ENCODE measurements around the gene TMEM145. TPM values are rescaled to one million over a fixed set of nuclear protein-coding genes. Genes with fewer than 3 reads are reported as not detected.

Gene TMEM145
- total RNA-seq, 1 donor: not detected

DNA sequence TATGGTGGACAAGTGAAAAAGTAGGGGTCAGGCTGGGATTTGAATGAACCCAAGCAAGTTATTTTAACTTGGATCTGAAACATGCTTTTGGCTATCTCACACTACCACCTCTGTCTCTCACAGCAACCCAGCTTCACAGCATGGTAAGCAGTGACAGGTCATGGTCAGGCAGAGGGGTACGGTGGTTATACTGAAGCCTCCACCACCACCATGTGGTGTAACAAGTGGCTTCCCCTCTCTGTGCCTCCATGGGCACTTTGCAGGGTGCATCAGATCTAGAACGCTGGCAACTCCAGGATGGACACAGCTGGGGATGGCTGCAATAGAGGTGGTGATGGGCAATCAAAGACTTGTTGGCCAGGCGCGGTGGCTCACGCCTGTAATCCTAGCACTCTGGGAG is 739 bp upstream of the TMEM145 start:
- Histone ChIP-seq H3K4me1 (ENCODE audit: insufficient read depth, low read length) (peaks cover 19% of the 10 kb centered on the region), H3K4me3 (ENCODE audit: low read length) (no peak overlapping the region), H3K27me3 (ENCODE audit: insufficient read depth, low read length) (peaks cover 23% of the 10 kb centered on the region), H3K9me3 (ENCODE audit: low read depth, low read length) (no peaks in the 10 kb centered on the region)

DNA sequence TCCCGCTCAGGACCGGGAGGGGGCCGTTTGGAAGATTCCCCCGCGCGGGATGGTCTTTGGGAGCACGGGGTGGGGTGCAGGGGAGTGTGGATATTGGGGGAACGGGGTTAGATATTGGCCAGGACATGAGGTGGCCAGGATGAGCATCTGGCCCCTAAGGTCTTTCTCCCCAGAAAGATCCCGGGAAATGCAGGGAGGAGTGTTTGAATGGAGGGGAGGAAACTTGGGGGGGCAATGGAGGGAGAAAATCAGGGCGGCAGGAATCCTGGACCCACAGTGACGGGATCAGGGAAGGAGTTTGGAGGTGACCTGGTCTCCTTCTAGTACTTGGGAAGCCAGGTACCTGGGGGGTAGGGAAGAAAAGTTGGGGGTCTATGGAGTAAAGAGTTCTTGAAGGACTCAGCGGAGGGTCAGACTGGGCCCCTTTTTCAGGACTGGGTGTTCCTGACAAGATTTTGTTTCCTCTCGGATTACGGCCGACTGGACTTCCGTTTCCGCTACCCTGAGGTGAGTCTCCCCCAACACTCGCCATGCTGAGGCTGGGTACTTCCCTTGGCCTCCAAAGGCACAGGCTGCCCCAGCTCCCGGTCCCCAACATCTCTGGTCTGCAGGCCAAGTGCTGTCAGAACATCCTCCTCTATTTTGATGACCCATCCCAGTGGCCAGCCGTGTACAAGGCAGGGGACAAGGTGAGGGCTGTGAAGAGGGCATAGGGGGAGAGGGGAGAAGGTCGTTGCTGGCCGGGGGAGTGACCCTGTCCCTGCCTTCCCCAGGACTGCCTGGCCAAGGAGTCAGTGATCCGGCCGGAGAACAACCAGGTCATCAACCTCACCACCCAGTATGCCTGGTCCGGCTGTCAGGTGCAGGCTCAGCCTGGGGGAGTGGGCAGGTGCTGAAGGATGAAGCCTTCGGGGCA is 989 bp downstream of the TMEM145 start:
- H3K4me3 ChIP-seq (ENCODE audit: low read length): no peak overlapping the region
- H3K27me3 ChIP-seq (ENCODE audit: insufficient read depth, low read length): peaks cover 23% of the 10 kb centered on the region
- peaks cover 19% of the 10 kb centered on the region for H3K4me1 ChIP-seq (ENCODE audit: insufficient read depth, low read length)
- no peaks in the 10 kb centered on the region for H3K9me3 ChIP-seq (ENCODE audit: low read depth, low read length)

DNA sequence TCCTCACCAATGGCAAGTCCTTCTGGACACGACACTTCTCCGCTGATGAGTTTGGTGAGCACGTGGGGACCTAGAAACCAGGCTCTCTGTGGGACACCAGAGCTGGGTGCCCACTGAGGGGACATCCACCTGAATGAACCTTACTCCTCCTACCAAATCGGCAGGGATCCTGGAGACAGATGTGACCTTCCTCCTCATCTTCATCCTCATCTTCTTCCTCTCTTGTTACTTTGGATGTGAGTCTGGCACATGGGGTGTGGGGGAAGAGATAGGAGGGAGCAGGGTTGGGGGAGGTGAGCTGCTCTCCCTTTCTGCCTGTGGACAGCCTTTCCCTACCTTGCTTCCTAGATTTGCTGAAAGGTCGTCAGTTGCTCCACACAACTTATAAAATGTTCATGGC is 1.9 kb downstream of the TMEM145 start:
- H3K9me3 ChIP-seq (ENCODE audit: low read depth, low read length): no peaks in the 10 kb centered on the region
- peaks cover 19% of the 10 kb centered on the region for H3K4me1 ChIP-seq (ENCODE audit: insufficient read depth, low read length)
- peaks cover 23% of the 10 kb centered on the region for H3K27me3 ChIP-seq (ENCODE audit: insufficient read depth, low read length)
- no peak overlapping the region for H3K4me3 ChIP-seq (ENCODE audit: low read length)

DNA sequence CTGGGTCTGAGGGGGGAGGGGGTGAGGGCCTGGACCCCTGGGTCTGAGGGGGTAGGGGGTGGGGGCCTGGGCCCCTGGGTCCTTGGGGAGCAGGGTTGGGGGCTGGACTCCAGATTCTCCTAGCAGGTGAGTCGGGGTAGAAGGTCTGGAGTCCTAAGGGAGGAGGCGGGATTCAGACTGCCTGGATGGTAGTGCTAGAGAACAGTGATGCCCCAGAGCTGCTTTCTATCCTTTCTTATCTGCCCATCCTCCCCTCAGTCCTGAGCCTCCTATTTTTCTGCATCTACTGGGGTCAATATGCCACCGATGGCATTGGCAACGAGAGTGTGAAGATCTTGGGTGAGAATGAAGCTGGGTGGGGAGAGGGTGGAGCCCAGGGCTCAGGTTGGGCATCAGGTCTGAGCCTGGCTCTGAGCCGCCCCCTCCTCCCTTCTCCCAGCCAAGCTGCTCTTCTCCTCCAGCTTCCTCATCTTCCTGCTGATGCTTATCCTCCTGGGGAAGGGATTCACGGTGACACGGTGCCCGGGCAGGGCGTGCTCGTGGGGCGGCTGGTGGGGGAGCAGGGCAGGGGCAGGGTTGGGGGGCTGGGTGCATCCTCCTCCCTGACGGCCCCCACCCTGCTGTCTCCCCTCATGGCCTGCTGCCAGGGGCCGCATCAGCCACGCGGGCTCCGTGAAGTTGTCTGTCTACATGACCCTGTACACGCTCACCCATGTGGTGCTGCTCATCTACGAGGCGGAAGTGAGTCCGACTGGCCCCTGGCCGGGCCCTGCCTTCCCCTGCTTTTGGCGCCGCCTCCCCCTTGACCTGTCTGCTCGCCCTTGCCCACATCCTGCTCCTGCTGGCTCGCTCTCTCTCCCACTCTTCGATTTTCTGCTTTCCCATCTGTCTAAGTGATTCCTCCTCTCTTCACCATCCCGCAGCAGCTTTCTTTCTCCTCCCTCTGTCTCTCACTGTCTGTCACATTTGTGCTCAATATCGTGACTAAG is 3.4 kb downstream of the TMEM145 start:
- no peak overlapping the region for H3K4me3 ChIP-seq (ENCODE audit: low read length)
- no peaks in the 10 kb centered on the region for H3K9me3 ChIP-seq (ENCODE audit: low read depth, low read length)
- H3K4me1 ChIP-seq (ENCODE audit: insufficient read depth, low read length): peaks cover 19% of the 10 kb centered on the region
- H3K27me3 ChIP-seq (ENCODE audit: insufficient read depth, low read length): peaks cover 20% of the 10 kb centered on the region

DNA sequence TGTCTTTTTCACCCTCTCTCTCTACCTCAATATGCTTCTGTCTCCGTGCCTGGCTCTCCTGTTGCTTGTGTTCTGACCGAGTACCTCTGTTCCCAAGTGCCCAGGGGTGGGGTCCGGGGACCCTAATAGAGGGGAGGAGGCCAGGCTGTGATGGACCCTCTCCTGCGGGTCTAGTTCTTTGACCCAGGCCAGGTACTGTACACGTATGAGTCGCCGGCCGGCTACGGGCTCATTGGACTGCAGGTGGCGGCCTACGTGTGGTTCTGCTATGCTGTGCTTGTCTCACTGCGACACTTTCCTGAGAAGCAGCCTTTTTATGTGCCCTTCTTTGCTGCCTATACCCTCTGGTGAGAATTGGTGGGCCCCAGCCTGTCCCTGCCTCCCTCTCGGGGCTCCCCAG is 4.4 kb downstream of the TMEM145 start:
- Histone ChIP-seq H3K27me3 (ENCODE audit: insufficient read depth, low read length) (peaks cover 16% of the 10 kb centered on the region), H3K9me3 (ENCODE audit: low read depth, low read length) (no peaks in the 10 kb centered on the region), H3K4me3 (ENCODE audit: low read length) (no peak overlapping the region), H3K4me1 (ENCODE audit: insufficient read depth, low read length) (peaks cover 16% of the 10 kb centered on the region)

DNA sequence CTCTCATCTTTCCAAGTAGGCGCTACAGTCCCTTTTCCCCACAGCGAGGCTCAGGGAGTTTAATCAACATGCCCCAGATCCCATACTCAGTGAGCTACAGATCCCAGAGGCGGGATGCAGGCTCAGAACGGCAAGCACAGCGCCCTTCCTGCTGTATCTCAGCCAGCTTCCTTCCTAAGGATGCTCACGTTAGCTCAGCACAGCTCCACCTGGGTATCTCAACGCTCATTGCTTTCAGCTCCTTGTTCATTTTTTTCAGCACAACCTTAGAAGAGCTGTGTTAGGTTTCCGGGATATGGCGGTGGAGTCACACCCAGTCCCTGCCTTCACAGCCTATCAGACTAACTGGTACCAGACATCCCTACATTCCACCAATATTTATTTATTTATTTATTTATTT is 9.2 kb downstream of the TMEM145 start:
- no peaks in the 10 kb centered on the region for H3K9me3 ChIP-seq (ENCODE audit: low read depth, low read length)
- peaks cover 19% of the 10 kb centered on the region for H3K27me3 ChIP-seq (ENCODE audit: insufficient read depth, low read length)
- peaks cover 23% of the 10 kb centered on the region for H3K4me1 ChIP-seq (ENCODE audit: insufficient read depth, low read length)
- H3K4me3 ChIP-seq (ENCODE audit: low read length): no peak overlapping the region

DNA sequence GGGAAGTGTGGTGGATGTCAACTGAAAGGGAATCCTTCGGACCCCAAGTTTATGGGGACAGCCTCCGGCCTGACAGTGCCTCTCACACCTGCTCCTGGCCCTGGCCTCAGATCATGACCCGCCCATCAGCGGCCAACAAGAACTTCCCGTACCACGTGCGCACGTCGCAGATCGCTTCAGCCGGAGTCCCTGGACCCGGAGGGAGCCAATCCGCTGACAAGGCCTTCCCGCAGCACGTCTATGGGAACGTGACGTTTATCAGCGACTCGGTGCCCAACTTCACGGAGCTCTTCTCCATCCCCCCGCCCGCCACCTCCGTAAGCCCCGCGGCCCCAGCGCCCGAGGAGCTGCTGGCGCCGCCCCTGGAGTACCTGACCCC is 10.4 kb downstream of the TMEM145 start:
- H3K27me3 ChIP-seq (ENCODE audit: insufficient read depth, low read length): peaks cover 19% of the 10 kb centered on the region
- no peaks in the 10 kb centered on the region for H3K9me3 ChIP-seq (ENCODE audit: low read depth, low read length)
- peaks cover 23% of the 10 kb centered on the region for H3K4me1 ChIP-seq (ENCODE audit: insufficient read depth, low read length)
- H3K4me3 ChIP-seq (ENCODE audit: low read length): no peak overlapping the region

DNA sequence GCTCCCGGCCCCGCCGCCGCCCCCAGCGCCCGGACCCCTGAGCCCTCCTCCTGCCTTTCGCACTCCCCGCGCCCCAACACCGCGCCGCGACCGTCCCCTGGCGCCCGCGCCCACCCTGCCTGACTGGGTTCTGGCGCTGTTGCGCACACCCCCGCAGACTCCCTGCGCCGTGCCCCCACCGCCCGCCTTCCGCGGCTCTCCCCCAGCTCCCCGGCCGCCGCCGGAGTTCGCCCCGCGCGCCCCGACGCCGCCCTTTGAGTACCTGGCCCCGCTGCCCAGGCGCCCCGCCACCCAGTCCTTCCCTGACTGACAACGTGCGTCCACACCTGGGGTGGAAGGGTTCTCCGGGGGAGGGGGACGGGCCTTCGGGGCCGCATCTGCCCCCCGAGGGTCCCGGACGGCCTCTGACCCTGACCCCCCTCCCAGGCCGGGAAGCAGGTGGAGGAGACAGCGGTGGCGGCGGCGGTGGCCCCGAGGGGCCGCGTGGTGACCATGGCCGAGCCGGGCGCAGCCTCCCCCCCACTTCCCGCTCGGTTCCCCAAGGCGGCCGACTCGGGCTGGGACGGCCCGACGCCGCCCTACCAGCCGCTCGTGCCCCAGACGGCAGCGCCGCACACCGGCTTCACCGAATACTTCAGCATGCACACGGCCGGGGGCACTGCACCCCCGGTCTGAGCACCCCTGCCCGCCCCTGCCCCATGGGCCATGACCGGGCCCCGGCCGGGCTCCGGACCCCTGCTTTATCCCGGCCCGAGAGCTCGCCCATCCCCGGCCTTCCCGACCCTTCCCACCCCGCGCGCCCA is 10.9 kb downstream of the TMEM145 start:
- H3K4me1 ChIP-seq (ENCODE audit: insufficient read depth, low read length): peaks cover 23% of the 10 kb centered on the region
- no peak overlapping the region for H3K4me3 ChIP-seq (ENCODE audit: low read length)
- H3K27me3 ChIP-seq (ENCODE audit: insufficient read depth, low read length): peaks cover 19% of the 10 kb centered on the region
- H3K9me3 ChIP-seq (ENCODE audit: low read depth, low read length): no peaks in the 10 kb centered on the region

DNA sequence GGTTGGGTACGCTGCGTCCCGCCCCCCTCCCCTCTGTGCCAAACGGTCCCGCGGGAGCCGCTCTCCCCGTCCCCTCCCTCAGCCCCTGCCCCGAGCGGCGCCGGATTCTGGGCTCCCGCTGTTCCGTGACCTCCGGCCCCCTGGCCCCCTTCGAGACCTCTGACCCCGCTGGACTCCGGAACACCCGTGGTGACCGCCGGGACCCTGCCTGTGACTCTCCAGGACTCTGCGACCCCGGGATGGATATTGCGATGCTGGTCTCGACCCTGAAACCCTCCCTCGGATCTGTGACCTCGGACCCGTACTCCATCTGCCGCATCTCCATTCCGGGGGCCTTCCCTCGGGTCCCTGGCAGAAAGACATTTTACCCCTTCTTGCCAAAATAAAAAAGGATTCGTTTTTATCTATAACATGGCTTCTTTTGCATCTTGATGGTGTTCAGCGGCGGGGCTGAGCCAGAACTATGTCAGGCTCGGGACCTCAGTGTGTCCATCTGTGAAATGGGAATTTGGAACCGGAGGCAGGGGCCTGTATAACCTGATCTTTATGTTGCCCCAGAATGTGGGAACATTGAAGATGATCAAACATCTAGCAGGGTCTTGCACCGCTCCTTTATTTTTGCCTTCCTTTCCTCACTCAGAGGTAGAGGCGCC is 11.7 kb downstream of the TMEM145 start:
- H3K4me1 ChIP-seq (ENCODE audit: insufficient read depth, low read length): peaks cover 23% of the 10 kb centered on the region
- H3K4me3 ChIP-seq (ENCODE audit: low read length): peak overlapping the region; percentile 90
- H3K27me3 ChIP-seq (ENCODE audit: insufficient read depth, low read length): peaks cover 19% of the 10 kb centered on the region
- H3K9me3 ChIP-seq (ENCODE audit: low read depth, low read length): no peaks in the 10 kb centered on the region

DNA sequence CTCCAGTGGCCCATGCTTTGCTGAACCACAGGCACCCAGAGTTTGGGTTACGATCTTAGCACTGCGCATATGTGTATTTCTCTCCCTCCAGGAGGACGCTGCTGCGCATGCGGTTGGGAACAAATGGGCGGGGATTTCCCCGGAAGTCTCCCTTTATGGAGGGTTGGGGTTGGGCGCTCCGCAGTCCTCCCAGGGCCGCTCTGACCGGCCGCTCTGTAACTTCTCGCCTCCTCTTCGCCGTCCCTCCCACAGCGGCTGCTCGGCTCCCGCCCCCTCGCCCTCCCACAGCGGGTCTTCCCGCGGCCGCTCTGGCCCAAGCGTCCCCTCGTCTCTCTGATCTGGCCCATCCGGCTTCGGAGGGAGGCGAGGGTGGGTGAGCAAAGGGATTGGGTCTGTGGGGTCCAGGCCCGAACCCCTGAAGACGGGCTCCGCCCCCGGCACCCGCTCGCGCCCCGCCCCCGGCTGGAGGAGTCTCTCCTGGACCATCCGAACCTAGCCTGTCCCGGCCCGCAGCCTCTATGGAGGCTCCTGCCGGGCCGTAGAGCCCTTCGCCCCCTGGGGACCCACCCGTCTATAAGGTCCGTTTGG is 12.3 kb downstream of the TMEM145 start, which contains the start of gene MEGF8:
Gene MEGF8 (plus strand): TSS at position 328 of the 588 bp plus-strand sequence. CDS start 609 bp downstream, outside the sequence.
- peaks cover 19% of the 10 kb centered on the region for H3K27me3 ChIP-seq (ENCODE audit: insufficient read depth, low read length)
- H3K4me1 ChIP-seq (ENCODE audit: insufficient read depth, low read length): peaks cover 23% of the 10 kb centered on the region
- H3K4me3 ChIP-seq (ENCODE audit: low read length): peak within 1 kb of the TSS; percentile 90
- H3K9me3 ChIP-seq (ENCODE audit: low read depth, low read length): no peaks in the 10 kb centered on the region

DNA sequence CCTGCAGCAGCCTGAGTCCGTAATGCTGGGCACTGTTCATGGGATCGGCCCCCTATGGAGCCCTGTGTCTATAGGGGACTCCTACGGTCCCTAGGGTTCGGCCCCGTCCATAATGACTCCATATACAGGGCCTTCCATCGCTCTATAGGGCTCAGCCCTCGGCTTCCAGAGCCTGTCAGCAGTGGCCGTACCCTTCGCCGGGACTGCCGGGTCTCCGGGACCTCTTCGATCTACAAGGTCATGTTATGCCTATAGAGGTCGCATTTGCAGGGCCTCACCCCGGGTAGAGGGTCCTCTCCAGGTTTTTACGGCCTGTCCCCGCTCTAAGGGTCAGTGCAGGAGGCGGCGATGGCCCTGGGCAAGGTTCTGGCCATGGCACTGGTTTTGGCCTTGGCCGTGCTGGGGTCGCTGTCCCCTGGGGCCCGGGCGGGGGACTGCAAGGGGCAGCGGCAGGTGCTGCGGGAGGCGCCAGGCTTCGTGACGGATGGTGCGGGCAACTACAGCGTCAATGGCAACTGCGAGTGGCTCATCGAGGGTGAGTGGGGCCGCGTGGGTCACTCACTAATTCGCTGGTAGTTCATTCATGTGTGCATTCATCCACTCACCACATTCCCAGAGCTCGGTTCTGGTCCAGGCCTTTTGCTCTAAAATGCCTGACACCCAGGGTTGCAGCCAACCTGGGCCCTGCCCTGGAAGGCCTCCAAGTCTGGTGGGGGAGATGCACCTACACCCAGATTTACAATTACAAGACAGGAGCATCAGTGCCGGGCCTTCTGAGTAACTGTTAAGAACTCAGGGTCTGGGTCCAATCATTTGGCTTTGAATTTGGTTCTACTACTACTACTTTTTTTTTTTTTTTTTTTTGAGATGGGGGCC is 13.0 kb downstream of the TMEM145 start:
- no peaks in the 10 kb centered on the region for H3K9me3 ChIP-seq (ENCODE audit: low read depth, low read length)
- H3K27me3 ChIP-seq (ENCODE audit: insufficient read depth, low read length): peaks cover 19% of the 10 kb centered on the region
- H3K4me1 ChIP-seq (ENCODE audit: insufficient read depth, low read length): peaks cover 23% of the 10 kb centered on the region
- H3K4me3 ChIP-seq (ENCODE audit: low read length): peak overlapping the region; percentile 90

DNA sequence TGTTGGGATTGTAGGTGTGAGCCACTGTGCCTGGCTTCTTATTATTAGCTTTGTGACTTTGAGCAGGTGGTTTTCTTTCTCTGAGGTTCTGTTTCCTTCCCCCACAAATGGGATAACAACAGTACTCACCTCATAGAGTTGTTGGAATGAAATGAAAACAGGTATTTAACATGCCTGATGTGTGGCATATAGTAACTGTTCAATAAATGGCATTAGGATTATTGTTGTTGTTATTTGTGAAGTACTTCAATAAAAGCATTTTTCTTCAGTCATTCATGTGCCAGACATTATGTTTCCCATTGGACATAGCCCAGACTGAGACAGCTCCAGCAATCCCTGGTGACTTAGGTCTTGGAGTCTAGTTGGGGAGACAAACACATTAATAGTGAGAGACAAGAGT is 13.9 kb downstream of the TMEM145 start:
- H3K4me3 ChIP-seq (ENCODE audit: low read length): no peak overlapping the region
- peaks cover 16% of the 10 kb centered on the region for H3K27me3 ChIP-seq (ENCODE audit: insufficient read depth, low read length)
- no peaks in the 10 kb centered on the region for H3K9me3 ChIP-seq (ENCODE audit: low read depth, low read length)
- peaks cover 23% of the 10 kb centered on the region for H3K4me1 ChIP-seq (ENCODE audit: insufficient read depth, low read length)

DNA sequence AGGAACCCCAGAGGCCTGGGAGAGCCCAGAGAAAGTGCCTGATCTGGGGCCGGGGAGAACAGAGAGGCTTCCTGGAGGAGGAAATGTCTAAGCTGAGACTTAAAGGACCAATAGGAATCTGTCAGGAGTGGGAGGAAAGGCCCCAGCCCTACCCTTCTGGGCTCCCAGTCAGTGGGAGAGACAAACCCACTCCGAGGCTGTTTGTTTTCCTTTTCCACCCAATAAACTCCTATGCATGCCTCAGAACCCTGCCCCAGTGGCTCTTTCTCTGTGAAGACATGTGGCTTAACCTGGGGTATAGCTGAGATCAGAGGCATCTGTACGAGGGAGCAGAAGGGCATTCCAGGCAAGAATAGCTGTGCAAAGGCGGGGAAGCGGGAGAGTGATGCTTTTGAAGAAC is 14.3 kb downstream of the TMEM145 start:
- no peak overlapping the region for H3K4me3 ChIP-seq (ENCODE audit: low read length)
- peaks cover 14% of the 10 kb centered on the region for H3K27me3 ChIP-seq (ENCODE audit: insufficient read depth, low read length)
- no peaks in the 10 kb centered on the region for H3K9me3 ChIP-seq (ENCODE audit: low read depth, low read length)
- peaks cover 23% of the 10 kb centered on the region for H3K4me1 ChIP-seq (ENCODE audit: insufficient read depth, low read length)
